GM21825 (cell line): ENCODE data around the gene ZFYVE1.
"Not testable (repeated sequence)": the region's sequence is repeated elsewhere in the genome, so short reads cannot be mapped to it uniquely, and the experiment has no call there.

Source experiments
- ATAC-seq: cut with Tn5 transposase; IDR thresholded peaks from one replicate; pipeline ENCODE4 v1.9.1; 2021; ENCODE audit warnings: mild to moderate bottlenecking, moderate library complexity; ENCODE audit not compliant: unreplicated experiment

The ZFYVE1 gene, protein sequence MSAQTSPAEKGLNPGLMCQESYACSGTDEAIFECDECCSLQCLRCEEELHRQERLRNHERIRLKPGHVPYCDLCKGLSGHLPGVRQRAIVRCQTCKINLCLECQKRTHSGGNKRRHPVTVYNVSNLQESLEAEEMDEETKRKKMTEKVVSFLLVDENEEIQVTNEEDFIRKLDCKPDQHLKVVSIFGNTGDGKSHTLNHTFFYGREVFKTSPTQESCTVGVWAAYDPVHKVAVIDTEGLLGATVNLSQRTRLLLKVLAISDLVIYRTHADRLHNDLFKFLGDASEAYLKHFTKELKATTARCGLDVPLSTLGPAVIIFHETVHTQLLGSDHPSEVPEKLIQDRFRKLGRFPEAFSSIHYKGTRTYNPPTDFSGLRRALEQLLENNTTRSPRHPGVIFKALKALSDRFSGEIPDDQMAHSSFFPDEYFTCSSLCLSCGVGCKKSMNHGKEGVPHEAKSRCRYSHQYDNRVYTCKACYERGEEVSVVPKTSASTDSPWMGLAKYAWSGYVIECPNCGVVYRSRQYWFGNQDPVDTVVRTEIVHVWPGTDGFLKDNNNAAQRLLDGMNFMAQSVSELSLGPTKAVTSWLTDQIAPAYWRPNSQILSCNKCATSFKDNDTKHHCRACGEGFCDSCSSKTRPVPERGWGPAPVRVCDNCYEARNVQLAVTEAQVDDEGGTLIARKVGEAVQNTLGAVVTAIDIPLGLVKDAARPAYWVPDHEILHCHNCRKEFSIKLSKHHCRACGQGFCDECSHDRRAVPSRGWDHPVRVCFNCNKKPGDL

DNA sequence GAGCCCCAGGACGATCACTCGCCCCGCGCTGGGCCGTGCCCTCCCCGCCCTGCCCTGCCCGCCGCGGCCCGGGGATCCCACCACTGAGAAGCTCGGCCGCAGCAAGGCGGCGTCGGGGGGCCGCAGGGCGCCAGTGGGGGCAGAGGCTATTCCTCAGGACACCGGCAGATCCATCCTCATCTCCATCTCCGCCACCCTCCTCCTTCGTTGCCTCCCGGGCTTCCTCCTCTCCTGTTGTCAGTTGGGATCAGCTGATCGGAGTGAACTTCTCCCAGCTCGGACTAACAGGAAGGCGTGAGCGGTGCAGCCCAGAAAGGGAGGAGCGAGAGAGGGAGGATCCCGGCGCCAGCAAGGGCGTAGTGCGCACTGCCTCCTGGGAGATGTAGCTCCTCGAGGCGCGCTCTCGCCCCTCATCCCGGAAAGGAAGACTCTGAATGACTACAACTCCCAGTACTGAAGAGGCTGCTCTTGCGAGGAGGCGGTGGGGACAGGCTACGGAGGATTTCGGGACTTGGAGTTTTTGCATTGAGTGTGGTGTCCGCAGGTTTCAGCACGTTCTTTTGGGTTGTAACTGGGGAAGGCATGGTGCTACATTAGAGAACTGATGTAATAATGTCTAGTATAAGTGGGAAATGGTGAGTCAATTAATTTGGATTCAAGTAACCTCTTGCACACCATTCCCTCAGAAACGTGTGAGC, at the start of gene ZFYVE1:
Gene ZFYVE1, minus strand, starts transcription at position 262 of the 698 bp plus-strand sequence. CDS start 2,598 bp downstream, outside the sequence.
- peak; percentile 97 for ATAC-seq

DNA sequence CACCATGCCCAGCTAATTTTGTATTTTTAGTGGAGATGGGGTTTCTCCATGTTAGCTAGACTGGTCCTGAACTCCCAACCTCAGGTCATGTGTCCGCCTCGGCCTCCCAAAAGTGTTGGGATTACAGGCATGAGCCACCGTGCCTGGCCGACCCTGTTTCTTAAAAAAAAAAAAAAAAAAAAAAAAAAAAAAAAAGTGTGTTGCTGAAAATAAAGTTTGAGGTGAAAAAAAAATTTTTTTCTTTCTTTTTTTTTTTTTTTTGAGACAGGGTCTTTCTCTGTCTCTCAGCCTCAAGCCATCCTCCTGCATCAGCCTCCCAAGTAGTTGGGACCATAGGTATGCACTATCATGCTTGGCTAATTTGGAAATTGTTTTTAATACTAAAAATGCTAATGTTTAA, 42.7 kb upstream of the ZFYVE1 start:
- ATAC-seq: no peak

DNA sequence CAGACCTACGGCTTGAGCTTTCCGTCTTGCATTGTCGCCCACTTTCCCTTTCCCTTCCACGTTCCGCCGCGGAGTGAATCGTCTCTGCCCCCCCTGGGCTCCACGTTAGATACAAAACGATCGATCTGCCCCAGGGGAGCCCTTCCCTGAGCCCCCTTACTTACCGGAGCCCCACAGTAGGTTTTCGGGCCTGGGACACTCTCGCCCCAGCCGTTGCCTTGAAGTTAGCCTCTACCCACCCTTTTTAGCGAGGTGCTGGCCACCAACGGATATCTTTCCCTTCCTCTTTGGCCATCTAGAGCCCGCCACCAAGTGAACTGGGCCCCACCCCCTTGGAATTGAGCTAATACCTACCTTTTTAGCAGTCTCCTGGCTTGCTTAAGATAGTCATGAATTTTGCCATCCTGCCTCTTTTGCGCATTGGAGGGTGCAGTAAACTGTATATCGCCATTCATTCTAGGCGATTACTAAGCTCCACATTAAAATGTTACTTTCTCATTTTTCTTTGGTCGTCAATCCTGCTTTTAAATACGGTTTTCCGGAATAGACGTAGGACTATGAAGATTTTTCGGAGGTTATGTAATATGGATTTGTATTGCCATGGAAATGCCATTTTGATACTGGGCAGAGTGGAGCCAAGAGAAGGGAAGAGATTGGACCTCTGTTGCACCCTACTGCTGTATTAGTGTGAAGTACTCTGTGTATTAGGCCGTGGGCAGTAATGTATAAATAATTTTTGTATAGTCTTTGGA, 32.2 kb upstream of the ZFYVE1 start:
- peak; percentile 4 for ATAC-seq

DNA sequence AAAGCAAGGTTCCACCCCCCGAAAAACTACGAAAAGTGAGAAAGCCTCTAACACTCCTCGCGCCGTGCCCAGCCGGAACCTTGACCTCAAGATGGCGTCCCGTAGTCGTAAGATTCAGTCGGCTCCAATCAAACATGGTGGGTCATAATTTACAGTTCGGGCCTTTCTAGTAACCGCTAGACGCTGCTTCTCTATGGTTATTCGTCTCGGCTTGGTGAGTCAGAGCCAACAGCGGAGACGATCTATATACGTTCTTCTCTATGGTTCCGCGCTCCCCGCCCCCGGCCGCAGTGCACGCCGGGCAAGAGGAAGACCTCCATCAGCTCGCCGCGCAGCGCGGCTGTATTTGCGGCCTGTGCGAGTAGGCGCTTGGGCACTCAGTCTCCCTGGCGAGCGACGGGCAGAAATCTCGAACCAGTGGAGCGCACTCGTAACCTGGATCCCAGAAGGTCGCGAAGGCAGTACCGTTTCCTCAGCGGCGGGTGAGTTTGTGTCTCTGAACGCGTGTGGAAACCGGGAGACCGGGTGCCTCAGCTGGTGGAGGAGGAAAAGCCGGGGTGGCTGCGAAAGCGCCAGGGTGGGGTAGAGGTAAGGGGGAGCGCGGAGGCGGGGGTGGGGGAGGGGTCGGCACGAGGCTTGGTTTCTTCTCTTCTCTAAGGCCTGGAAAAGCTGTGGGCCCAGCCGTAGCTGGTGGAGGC, 31.5 kb upstream of the ZFYVE1 start, which contains the start of gene RBM25:
Gene RBM25, plus strand, starts transcription at position 311 of the 698 bp plus-strand sequence. CDS start 13,108 bp downstream, outside the sequence.
- peak; percentile 95 for ATAC-seq

DNA sequence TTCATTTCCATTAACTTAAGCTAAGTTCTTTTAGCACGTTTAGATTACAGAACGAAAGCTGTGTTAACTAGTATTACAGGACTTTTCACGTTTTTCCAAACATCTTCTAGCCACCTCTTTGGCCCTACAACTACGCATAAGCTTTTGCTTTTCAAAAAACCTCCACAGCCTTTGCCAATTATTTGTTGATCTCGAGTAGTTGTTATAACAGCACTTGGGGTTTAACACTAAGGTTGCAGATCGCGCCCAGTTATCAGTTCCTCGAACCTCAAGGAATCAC, 31.0 kb upstream of the ZFYVE1 start:
- no peak for ATAC-seq

DNA sequence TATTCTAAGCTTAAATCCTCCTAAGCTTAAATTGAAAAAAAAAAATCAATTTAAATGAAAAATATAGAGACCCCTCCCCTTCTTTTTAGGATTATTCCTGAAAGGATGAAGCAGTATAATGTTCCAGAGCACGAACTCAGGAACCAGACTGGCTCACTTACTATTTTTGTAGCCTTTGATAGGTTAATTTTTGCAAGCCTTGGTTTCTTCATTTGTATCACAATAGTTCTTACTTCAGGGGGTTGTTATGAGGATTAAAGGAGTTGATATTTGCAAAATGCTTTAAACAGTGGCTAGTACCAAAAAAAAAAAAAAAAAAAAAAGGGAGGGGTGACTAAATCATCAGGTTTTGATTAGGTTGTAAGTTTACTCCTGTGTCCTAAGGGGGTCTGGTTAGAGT, 28.3 kb upstream of the ZFYVE1 start:
- ATAC-seq: no peak

DNA sequence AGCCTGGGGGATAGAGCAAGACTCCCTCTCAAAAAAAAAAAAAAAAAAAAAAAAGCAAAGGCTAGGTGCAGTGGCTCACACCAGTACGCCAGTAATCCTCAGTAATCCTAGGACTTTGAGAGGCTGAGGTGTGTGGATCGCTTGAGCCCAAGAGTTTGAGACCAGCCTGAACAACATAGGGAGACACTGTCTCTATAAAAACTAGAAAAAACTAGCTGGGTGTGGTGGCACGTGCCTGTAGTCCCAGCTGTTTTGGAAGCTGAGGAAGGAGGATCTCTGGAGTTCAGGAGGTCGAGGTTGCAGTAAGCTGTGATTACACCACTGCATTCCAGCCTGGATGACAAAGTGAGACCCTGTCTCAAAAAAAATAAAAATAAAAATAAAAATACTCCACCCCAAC, 22.5 kb upstream of the ZFYVE1 start:
- no peak for ATAC-seq

DNA sequence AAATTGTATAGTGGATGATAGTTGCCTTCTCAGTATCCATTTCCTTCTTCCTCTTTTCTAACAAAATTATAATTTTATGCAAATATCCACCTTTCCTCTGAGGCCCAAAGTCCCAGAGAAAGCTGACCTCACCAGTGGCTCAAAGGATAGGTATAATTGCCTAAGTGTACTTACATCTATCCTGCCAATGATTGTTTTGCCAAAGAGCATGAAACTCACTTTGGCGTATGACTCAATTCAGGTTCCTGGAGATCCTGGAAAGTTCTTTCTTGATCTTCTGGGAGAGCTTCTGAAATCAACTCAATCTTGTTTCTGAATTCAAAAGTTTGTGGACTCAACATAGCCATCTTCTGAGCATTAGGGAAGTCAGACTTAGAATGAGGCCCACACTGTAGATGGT, 20.9 kb upstream of the ZFYVE1 start:
- no peak for ATAC-seq

DNA sequence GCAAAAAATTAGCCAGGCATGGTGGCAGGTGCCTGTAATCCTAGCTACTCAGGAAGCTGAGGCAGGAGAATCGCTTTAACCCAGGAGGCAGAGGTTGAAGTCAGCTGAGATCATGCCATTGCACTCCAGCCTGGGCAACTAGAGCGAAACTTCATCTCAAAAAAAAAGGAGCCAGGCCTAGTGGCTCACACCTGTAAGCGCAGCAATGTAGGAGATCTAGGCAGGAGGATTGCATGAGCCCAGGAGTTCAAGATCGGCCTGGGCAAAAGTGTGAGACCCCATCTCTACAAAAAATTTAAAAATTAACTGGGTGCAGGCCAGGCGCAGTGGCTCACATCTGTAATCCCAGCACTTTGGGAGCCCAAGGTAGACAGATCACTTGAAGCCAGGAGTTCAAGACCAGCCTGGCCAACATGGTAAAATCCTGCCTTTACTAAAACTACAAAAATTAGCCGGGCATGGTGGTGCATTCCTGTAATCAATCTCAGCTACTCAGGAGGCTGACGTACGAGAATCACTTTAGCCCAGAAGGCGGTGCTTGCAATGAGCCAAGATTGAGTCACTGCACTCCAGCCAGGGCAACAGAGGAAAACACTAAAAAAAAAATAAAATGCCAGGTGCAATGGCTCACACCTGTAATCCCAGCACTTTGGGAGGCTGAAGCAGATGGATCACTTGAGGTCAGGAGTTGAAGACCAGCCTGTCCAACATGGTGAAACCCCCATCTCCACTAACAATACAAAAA, 10.0 kb upstream of the ZFYVE1 start:
- not testable (repeated sequence) for ATAC-seq

DNA sequence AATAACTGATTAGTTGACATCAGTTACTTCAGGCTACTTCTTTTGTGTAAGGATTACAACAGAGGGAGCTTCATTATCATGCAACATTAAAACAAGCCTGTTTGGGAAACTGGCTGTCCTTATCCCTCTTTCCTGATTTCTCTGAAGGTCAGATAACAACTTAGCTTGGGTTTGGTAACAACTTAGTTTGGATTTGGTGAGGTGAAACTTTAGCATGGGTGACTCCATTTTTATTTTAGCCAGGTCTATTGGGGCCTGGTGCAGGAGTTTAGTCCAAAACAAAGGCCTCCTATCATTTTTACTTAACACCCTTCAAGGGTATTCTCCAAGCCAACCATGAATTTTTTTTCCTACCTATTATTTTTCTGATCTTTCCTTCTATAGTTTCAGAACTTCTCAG, 1.1 kb upstream of the ZFYVE1 start:
- no peak for ATAC-seq

DNA sequence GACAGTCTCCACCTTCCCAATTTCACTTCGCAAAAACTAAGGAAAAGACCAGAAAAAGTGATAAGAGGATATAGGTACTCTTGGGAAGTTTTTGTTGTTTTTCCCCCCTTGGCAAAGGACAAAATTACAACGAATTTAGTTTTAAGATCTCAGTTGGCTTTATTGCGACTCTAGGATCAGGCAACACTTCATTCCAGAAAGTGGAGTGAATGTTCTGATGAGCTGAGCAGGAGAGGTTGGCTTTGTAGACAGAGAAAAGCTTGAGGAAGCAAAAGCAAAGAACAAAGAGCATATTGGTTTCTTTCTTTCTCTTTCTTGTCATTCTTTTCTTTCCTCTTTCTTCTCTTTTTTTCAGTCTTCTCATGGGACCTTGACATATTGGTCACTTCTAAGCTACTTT, 640 bp upstream of the ZFYVE1 start:
- no peak for ATAC-seq

DNA sequence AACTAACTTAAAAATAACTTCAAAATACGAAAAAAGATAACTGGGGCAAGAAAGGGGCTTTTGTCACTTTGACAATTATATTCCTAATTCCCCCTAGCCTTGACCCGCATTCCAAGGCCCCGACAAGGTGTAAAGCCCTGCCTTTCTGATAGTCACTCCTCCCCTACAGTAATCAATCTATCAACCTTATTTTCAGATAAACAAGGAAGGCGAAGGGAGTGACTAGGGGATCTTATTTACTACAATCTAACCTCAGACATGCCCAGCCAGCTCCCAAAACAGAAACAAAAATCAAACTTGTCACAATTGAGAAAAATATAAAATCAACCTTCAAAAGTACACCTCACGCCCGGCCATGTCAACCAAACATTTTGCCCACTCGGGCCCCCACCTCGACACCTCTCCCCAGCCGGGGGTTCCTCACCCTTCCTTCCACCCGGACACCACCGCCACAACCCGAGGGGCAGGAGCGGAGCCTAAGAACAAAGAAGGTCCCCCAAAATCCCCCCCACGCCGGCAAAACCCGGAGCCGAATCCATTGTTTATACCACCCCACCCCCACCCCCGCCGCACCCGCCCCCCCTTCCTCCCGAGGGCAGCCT, 562 bp downstream of the ZFYVE1 start:
- no peak for ATAC-seq

DNA sequence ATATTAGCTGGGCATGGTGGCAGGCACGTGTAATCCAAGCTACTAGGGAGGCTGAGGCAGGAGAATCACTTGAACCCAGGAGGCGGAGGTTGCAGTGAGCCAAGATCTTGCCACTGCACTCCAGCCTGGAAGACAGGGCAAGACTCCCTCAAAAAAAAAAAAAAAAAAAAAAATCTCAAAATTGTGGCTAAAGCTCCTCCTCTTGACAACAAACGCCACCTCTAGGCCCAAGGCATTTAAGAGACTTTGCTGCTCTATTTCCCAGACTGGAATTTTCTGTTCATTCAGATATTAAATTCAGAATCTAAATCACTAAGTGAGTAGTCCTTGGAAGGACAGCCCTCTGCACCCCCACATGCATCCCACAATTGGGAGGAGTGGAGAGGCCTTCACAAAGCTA, 1.4 kb downstream of the ZFYVE1 start:
- ATAC-seq: no peak

DNA sequence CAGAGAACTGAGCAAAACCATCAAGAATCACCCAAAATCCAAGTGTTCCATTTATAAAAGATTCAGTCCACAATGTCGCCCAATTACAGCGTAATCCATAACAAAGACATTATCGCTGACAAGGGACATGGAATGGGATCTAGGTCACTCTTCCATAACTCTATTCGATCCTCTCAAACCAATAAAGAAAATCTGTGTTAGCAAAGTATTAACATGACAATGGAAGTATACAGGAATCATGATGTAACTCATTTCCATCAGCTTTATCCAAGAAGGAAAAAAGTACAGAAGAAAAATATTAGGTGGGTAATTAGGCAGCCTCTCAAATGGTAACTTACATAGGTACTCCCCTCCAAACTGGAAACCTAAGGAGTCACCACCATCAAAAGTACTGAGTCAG, 4.9 kb downstream of the ZFYVE1 start:
- no peak for ATAC-seq

DNA sequence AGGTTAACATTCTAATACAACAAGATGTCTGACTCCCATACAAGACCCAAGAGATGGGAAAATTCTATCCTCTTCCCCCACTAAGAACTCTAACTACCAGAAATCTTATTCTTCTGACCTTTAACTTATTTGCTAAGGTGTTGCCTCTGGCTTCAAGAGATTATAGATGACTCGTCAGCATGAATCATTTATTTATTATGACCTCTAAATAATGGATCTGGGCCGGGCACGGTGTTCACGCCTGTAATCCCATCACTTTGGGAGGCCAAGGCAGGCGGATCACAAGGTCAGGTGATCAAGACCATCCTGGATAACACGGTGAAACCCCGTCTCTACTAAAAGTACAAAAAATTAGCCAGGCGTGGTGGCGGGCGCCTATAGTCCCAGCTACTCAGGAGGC, 10.9 kb downstream of the ZFYVE1 start:
- not testable (repeated sequence) for ATAC-seq

DNA sequence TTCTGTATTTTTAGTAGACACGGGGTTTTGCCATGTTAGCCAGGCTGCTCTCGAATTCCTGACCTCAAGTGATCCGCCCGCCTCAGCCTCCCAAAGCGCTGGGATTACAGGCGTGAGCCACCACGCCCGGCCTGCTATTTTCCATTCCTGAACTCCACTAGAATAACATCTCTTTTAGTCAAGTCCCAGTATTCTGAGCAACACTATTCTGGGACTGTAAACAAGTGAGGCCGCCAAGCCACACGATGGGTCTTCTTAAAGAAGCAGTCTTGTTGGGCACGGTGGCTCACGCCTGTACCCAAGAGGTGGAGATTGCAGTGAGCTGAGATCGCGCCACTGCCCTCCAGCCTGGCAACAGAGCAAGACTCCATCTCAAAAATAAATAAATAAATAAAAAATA, 11.4 kb downstream of the ZFYVE1 start:
- not testable (repeated sequence) for ATAC-seq

DNA sequence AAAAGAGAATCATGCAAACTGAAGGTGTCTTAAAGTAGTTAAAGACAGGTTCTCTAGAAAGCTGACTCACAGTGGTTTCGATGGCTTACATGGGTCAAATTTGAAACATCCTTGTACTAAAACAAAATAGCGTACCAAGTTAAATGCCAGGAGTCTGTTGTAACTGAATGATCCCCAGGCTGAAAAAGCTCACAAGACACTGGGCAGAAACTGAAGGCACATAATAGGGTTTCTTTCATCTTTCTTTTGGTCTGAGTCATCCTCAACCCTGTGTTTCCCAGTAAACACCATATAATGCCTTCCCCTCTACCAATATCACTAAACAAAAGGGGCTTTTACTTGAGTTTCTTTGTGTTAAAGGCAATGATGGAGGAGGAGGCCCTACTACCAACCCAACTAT, 12.8 kb downstream of the ZFYVE1 start:
- ATAC-seq: peak; percentile 76

DNA sequence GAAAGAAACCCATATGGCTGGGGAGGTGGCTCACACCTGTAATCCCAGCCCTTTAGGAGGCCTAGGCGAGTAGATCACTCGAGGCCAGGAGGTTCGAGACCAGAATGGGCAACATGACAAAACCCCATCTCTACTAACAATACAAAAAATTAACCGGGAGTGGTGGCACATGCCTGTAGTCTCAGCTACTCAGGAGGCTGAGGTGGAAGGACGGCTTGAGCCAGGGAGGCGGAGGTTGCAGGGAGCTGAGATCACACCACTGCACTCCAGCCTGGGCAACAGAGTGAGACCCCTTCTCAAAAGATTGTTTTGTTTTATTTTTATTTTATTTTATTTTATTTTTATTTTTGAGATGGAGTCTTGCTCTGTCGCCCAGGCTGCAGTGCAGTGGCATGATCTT, 15.7 kb downstream of the ZFYVE1 start:
- ATAC-seq: not testable (repeated sequence)

DNA sequence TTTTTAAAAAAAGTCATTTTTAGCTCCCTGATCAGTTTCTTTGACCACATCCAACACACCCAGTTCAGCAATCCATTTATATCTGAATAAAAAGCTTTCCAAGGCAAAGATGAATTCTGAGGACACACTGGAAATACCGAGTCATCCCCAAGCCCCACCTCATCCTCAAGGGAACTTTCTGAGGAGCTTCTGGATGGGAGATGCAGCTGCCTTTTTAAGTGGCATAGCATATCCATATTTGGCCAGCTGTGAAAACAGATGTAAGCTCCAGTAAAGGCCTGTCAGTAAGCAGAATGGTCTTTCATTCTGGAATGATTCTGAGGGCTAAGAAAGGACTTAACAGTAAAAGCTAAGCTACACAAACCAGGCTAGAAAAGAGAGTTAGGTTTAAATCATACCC, 18.4 kb downstream of the ZFYVE1 start:
- no peak for ATAC-seq
